Ovary (tissue), 3 donors: ENCODE measurements around the gene ZNF90.

Source experiments
- EP300 ChIP-seq: sonication (generic); formaldehyde crosslinking; IDR thresholded peaks from one replicate; pipeline ENCODE4 v1.6.1; 2017; ENCODE audit warnings: antibody characterized with exemption
- TF ChIP-seq, protein P1 (sequence below), 3 donors: fragments of 450-650 bp in 2 of 3; fragments of 200-600 bp in 1 of 3; IDR thresholded peaks; one replicate each; pipeline versions ENCODE4 v1.5.1 to v1.8.0; 2016 to 2022; ENCODE audit warnings: antibody characterized with exemption in 3 of 3, mild to moderate bottlenecking in 1 of 3
- donor health status: DM: no; HTN: no; CAD: no.

GRCh38 chr19:20038358-20039202 is 39.2 kb upstream of the ZNF90 start:
- TF ChIP-seq, protein P1, sequence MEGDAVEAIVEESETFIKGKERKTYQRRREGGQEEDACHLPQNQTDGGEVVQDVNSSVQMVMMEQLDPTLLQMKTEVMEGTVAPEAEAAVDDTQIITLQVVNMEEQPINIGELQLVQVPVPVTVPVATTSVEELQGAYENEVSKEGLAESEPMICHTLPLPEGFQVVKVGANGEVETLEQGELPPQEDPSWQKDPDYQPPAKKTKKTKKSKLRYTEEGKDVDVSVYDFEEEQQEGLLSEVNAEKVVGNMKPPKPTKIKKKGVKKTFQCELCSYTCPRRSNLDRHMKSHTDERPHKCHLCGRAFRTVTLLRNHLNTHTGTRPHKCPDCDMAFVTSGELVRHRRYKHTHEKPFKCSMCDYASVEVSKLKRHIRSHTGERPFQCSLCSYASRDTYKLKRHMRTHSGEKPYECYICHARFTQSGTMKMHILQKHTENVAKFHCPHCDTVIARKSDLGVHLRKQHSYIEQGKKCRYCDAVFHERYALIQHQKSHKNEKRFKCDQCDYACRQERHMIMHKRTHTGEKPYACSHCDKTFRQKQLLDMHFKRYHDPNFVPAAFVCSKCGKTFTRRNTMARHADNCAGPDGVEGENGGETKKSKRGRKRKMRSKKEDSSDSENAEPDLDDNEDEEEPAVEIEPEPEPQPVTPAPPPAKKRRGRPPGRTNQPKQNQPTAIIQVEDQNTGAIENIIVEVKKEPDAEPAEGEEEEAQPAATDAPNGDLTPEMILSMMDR (IDR thresholded peaks at IDR 0.05) = no peak
- no peak for TF ChIP-seq EP300
